Pancreas (tissue), 10 donors: ENCODE results near the gene AJAP1. TPM values are rescaled to one million over a fixed set of nuclear protein-coding genes. Genes with fewer than 3 reads are reported as not detected.

Experiments
- ATAC-seq, 4 donors: fragments of 200-7000 bp; cut with Tn5 transposase; one replicate each; pipeline versions ENCODE4 v1.8.0 to v1.9.1; 2020; ENCODE audit warnings: mild to moderate bottlenecking in 4 of 4, moderate library complexity in 4 of 4
- DNase-seq, 6 donors: peaks; one replicate each; pipeline ENCODE4 v3.0.0-alpha.2; 2020
- FAIRE-seq: peaks from 2 replicates; lab custom pipeline; 2012; peaks lifted over from hg19 to GRCh38; lab: Jason Lieb, UNC
- H3K27ac ChIP-seq, 4 donors: fragments of 200-600 bp; sonication (generic); 1 replicate in 3 of 4; 2 replicates in 1 of 4; pipeline versions ENCODE4 v1.5.0 to v1.8.0; 2020
- H3K27me3 ChIP-seq, 4 donors: fragments of 200-600 bp; one replicate each; pipeline ENCODE4 v1.8.0; 2021
- H3K36me3 ChIP-seq, 3 donors: fragments of 200-600 bp; sonication (generic) in 1 of 3; one replicate each; pipeline versions ENCODE4 v1.5.0 to v1.8.0; 2020 to 2021
- H3K4me1 ChIP-seq, 3 donors: fragments of 200-600 bp; one replicate each; pipeline ENCODE4 v1.8.0; 2021
- H3K4me3 ChIP-seq, 4 donors: fragments of 200-600 bp; sonication (generic) in 2 of 4; one replicate each; pipeline versions ENCODE4 v1.5.0 to v1.8.0; 2020 to 2021
- H3K9me3 ChIP-seq, 4 donors: fragments of 200-600 bp; one replicate each; pipeline ENCODE4 v1.8.0; 2021
- CTCF ChIP-seq, 4 donors: fragments of 200-600 bp; sonication (generic) in 3 of 4; IDR thresholded peaks; one replicate each; pipeline versions ENCODE4 v1.5.0 to v1.8.0; 2021; ENCODE audit warnings: antibody characterized with exemption in 4 of 4
- WGBS, 2 donors: extraction: QIAGEN DNeasy Blood & Tissue Kit; methylation state at CpG; one replicate each; pipeline ENCODE4 v1.1.7; 2013; 5-methylcytosine and 5-hydroxymethylcytosine counted together
- intact Hi-C, 3 donors: fragments of 100-400 bp; cut with DNase I; formaldehyde crosslinking; loops; one replicate each; pipeline versions ENCODE4 v1.11.1 to v1.14.2; 2022
- polyA plus RNA-seq, 2 donors: library from polyadenylated mRNA; stranded (reverse); fragments of 200-250 nt; gene quantifications; one replicate each; pipeline ENCODE4 v1.2.3, GENCODE V29; 2013
- total RNA-seq, 6 donors: library from RNA; stranded (reverse); fragmentation: NEBNext Ultra II Directional in 4 of 6; extraction: Animal tissue kit (Norgen Biotek cat#: 25700) in 4 of 6; gene quantifications; one replicate each; pipeline versions ENCODE4 v1.2.1 to v1.2.4, GENCODE V29; 2021 to 2023
- donor health status: healthy with polysubstance abuse.
- donor health status: DM: no; HTN: no; CAD: no; lungs with moderate emphysema.
- donor health status: DM: no; HTN: no; CAD: no.
- donor health status: control.
- donor health status: control.
- donor health status: Bipolar disorder and iron deficiency.
- donor health status: DM: yes; HTN: yes; CAD: no.
- donor health status: DM: no; HTN: no; CAD: no.
- donor health status: DM: no; HTN: no; CAD: no.
- donor health status: DM: yes; HTN: yes; CAD: no.

The AJAP1 gene
- total and polyA plus RNA-seq, 8 donors: 0.38 to 4.3 (median 2.2) TPM

- Histone ChIP-seq H3K9me3 (no peaks in the 10 kb centered on the region), H3K36me3 (no peaks in the 10 kb centered on the region), H3K4me3 (no peak overlapping the region), H3K4me1 (no peaks in the 10 kb centered on the region), H3K27ac (no peak overlapping the region), H3K27me3 (no peaks in the 10 kb centered on the region)
- no peak for TF ChIP-seq CTCF (IDR thresholded peaks at IDR 0.05)
- no peak for ATAC-seq
- no peak for DNase-seq
- WGBS, 2 donors: 76 to 81% methylated on average over 26 of the region's 26 CpGs
- intact Hi-C loops: no loop called here
- FAIRE-seq: no peak
Measured at GRCh38 chr1:4613606-4614370, 40.6 kb upstream of the AJAP1 start.

GRCh38 chr1:4614371-4615137 lies 39.9 kb upstream of the AJAP1 start:
- Histone ChIP-seq H3K4me1 (no peaks in the 10 kb centered on the region), H3K27ac (no peak overlapping the region), H3K36me3 (no peaks in the 10 kb centered on the region), H3K27me3 (no peaks in the 10 kb centered on the region), H3K4me3 (no peak overlapping the region), H3K9me3 (no peaks in the 10 kb centered on the region)
- ATAC-seq (no peak), FAIRE-seq (no peak), DNase-seq (no peak)
- WGBS, 2 donors: 56 to 57% methylated on average over 15 of the region's 15 CpGs
- TF ChIP-seq CTCF (IDR thresholded peaks at IDR 0.05): no peak
- intact Hi-C loops: no loop called here

- DNase-seq (no peak), FAIRE-seq (no peak), ATAC-seq (no peak)
- H3K4me3 ChIP-seq: no peak overlapping the region
- no peak for TF ChIP-seq CTCF (IDR thresholded peaks at IDR 0.05)
- 65 to 69% methylated on average over 15 of the region's 15 CpGs for WGBS, 2 donors
- H3K27me3 ChIP-seq: no peaks in the 10 kb centered on the region
- H3K27ac ChIP-seq: no peak overlapping the region
- H3K9me3 ChIP-seq: no peaks in the 10 kb centered on the region
- no peaks in the 10 kb centered on the region for H3K4me1 ChIP-seq
- H3K36me3 ChIP-seq: no peaks in the 10 kb centered on the region
- intact Hi-C loops: no loop called here
Measured at GRCh38 chr1:4615138-4615470, 39.3 kb upstream of the AJAP1 start.

- intact Hi-C loops: no loop called here
- no peak for ATAC-seq
- Histone ChIP-seq H3K9me3 (no peaks in the 10 kb centered on the region), H3K36me3 (no peaks in the 10 kb centered on the region), H3K4me1 (no peaks in the 10 kb centered on the region), H3K4me3 (no peak overlapping the region), H3K27ac (no peak overlapping the region), H3K27me3 (no peaks in the 10 kb centered on the region)
- 60 to 68% methylated on average over 9 of the region's 9 CpGs for WGBS, 2 donors
- TF ChIP-seq CTCF (IDR thresholded peaks at IDR 0.05): no peak
- no peak for DNase-seq
- FAIRE-seq: no peak
Measured at GRCh38 chr1:4615501-4615900, 38.9 kb upstream of the AJAP1 start.
